Ascending aorta (tissue), 2 donors: ENCODE results near the gene CXCR3. TPM values are rescaled to one million over a fixed set of nuclear protein-coding genes. Genes with fewer than 3 reads are reported as not detected.

ENCODE experiments used
- DNase-seq, 2 donors: peaks; one replicate each; pipeline ENCODE4 v3.0.0-alpha.2; 2019; ENCODE audit warnings: low spot score in 2 of 2
- H3K27ac ChIP-seq, 2 donors: fragments of 200-600 bp; sonication (generic); one replicate each; pipeline ENCODE4 v1.5.1; 2016 to 2017; ENCODE audit warnings: mild to moderate bottlenecking in 1 of 2
- H3K27me3 ChIP-seq: fragments of 200-600 bp; sonication (generic); one replicate; pipeline ENCODE4 v1.5.1; 2017
- H3K36me3 ChIP-seq, 2 donors: fragments of 200-600 bp; sonication (generic); one replicate each; pipeline ENCODE4 v1.5.1; 2016
- H3K4me1 ChIP-seq, 2 donors: fragments of 200-600 bp; sonication (generic); one replicate each; pipeline ENCODE4 v1.5.1; 2016 to 2017; ENCODE audit warnings: mild to moderate bottlenecking in 1 of 2
- H3K4me3 ChIP-seq, 2 donors: fragments of 200-600 bp; sonication (generic); one replicate each; pipeline ENCODE4 v1.5.1; 2016 to 2017; ENCODE audit warnings: mild to moderate bottlenecking in 1 of 2
- H3K9me3 ChIP-seq, 2 donors: fragments of 200-600 bp; sonication (generic); one replicate each; pipeline ENCODE4 v1.5.1; 2016
- intact Hi-C: fragments of 100-400 bp; cut with DNase I; formaldehyde crosslinking; loops from one replicate; pipeline ENCODE4 v1.15.1; 2023
- total RNA-seq: library from RNA; depleted of rRNA; stranded (reverse); fragments of >200 nt; gene quantifications from one replicate; pipeline ENCODE4 v1.1.0, GENCODE V29; 2016
- TF ChIP-seq, protein P1 (sequence below), 3 experiments: fragments of 200-600 bp in 2 of 3; fragments of 450-650 bp in 1 of 3; sonication (generic) in 2 of 3; IDR thresholded peaks; one replicate each; pipeline ENCODE4 v1.5.1; 2016 to 2019; ENCODE audit warnings: antibody characterized with exemption in 3 of 3, mild to moderate bottlenecking in 1 of 3, moderate library complexity in 1 of 3

Gene CXCR3
- total RNA-seq, 1 donor from 2014 or later = not detected

GRCh38 chrX:71640002-71640401, 21.7 kb upstream of the CXCR3 start:
- Histone ChIP-seq H3K9me3 (no peaks in the 10 kb centered on the region), H3K27ac (no peak overlapping the region), H3K4me1 (no peaks in the 10 kb centered on the region), H3K36me3 (no peaks in the 10 kb centered on the region), H3K27me3 (no peaks in the 10 kb centered on the region), H3K4me3 (no peak overlapping the region)
- DNase-seq = no peak
- intact Hi-C loops = no loop called here
- TF ChIP-seq, protein P1, sequence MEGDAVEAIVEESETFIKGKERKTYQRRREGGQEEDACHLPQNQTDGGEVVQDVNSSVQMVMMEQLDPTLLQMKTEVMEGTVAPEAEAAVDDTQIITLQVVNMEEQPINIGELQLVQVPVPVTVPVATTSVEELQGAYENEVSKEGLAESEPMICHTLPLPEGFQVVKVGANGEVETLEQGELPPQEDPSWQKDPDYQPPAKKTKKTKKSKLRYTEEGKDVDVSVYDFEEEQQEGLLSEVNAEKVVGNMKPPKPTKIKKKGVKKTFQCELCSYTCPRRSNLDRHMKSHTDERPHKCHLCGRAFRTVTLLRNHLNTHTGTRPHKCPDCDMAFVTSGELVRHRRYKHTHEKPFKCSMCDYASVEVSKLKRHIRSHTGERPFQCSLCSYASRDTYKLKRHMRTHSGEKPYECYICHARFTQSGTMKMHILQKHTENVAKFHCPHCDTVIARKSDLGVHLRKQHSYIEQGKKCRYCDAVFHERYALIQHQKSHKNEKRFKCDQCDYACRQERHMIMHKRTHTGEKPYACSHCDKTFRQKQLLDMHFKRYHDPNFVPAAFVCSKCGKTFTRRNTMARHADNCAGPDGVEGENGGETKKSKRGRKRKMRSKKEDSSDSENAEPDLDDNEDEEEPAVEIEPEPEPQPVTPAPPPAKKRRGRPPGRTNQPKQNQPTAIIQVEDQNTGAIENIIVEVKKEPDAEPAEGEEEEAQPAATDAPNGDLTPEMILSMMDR (IDR thresholded peaks at IDR 0.05) = no peak

GRCh38 chrX:71638409-71638808, 20.1 kb upstream of the CXCR3 start:
- DNase-seq = no peak
- no peaks in the 10 kb centered on the region for H3K4me1 ChIP-seq
- H3K4me3 ChIP-seq = no peak overlapping the region
- no peaks in the 10 kb centered on the region for H3K36me3 ChIP-seq
- H3K27me3 ChIP-seq = no peaks in the 10 kb centered on the region
- intact Hi-C loops = no loop called here
- H3K27ac ChIP-seq = no peak overlapping the region
- TF ChIP-seq, protein P1 (IDR thresholded peaks at IDR 0.05) = no peak
- no peaks in the 10 kb centered on the region for H3K9me3 ChIP-seq

- Histone ChIP-seq H3K36me3 (no peaks in the 10 kb centered on the region), H3K27me3 (no peaks in the 10 kb centered on the region), H3K4me1 (no peaks in the 10 kb centered on the region), H3K9me3 (no peaks in the 10 kb centered on the region), H3K27ac (no peak overlapping the region), H3K4me3 (no peak overlapping the region)
- TF ChIP-seq, protein P1 (IDR thresholded peaks at IDR 0.05) = no peak
- DNase-seq = no peak
- intact Hi-C loops = no loop called here
These were observed 19.5 kb upstream of the CXCR3 start for GRCh38 chrX:71637848-71638247.

DNA sequence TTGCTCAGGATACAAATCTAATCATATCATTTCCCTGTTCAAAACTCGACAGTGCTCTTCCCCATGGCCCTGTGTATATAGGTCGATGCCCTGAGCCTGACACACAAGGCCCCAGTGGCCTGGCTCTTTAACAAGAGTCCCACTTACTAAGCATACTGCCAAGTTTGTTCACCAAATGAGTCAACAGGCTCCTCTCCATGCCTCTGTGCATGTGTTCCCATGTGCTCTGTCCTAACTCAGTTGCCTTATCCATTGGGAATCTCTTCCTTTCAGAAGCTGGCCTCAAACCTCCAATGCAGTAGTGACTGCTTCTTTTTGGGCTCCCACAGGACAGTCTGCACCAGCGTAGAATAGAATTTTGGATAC, 18.9 kb upstream of the CXCR3 start:
- TF ChIP-seq, protein P1 (IDR thresholded peaks at IDR 0.05) = no peak
- no peak overlapping the region for H3K27ac ChIP-seq
- intact Hi-C loops = no loop called here

DNA sequence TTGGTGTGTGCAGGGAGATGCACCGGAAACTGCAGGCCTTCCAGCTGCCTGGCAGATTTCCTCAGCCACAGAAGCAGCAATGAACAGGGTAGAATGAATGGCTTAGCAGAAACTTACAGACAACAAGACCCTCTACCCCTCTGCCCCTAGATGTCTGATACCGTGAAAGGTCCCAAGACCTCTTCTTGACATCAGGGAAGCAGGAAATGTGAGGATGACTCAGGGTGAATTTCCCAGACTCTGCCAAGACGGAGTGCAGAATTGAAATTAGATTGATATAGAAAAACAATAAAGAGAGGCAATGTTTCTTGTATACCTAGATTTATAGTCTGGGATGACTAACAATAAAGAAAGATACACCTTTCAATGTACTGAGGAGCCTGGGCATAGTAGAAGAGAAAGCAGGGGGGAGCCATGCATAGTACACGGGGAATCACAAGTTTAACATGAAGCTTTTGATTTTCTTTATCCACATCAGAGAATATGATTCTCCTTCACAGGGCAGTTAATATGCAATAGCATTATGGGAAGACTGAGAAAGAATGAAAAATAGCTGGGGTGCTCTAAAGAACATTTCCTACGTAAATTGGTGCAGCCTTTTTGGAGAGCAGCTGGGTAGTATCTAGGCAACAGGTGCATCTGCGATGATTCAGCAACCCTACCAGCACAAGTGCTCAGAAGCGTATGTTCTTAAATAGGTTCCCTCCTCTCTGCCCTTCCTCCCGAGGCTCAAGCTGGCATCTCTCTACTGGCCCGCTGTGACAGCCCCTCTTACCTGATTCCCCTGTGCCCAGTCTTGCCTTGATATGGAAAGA, 18.3 kb upstream of the CXCR3 start:
- H3K4me3 ChIP-seq = no peak overlapping the region
- DNase-seq = no peak
- H3K9me3 ChIP-seq = no peaks in the 10 kb centered on the region
- H3K4me1 ChIP-seq = no peaks in the 10 kb centered on the region
- H3K27ac ChIP-seq = no peak overlapping the region
- no peaks in the 10 kb centered on the region for H3K27me3 ChIP-seq
- TF ChIP-seq, protein P1 (IDR thresholded peaks at IDR 0.05) = no peak
- intact Hi-C loops = no loop called here
- H3K36me3 ChIP-seq = no peaks in the 10 kb centered on the region

More for the DNA sequence above, 18.9 kb upstream of the CXCR3 start:
- H3K4me3 ChIP-seq = no peak overlapping the region
- no peaks in the 10 kb centered on the region for H3K36me3 ChIP-seq
- H3K27me3 ChIP-seq = no peaks in the 10 kb centered on the region
- DNase-seq = no peak
- H3K9me3 ChIP-seq = no peaks in the 10 kb centered on the region
- H3K4me1 ChIP-seq = no peaks in the 10 kb centered on the region
